GM12865 (cell line): ENCODE measurements around the gene GBP3.
"Not testable (repeated sequence)": the region's sequence is repeated elsewhere in the genome, so short reads cannot be mapped to it uniquely, and the experiment has no call there.

Source experiments
- DNase-seq: peaks from one replicate; pipeline ENCODE4 v3.0.0; 2010; ENCODE audit warnings: low read depth
- H3K4me3 ChIP-seq: 2 replicates; pipeline ENCODE4 v1.5.1; 2011; ENCODE audit warnings: mild to moderate bottlenecking, low read depth, low read length, control low read depth
- TF ChIP-seq, protein P1 (sequence below): IDR thresholded peaks from 2 replicates; pipeline ENCODE4 v1.5.1; 2011; ENCODE audit warnings: low read length, control low read depth, low read depth, inconsistent platforms; ENCODE audit not compliant: insufficient read depth; ENCODE audit errors: missing control alignments

Gene GBP3

GRCh38 chr1:89063094-89063493, 40.4 kb upstream of the GBP3 start:
- no peak for DNase-seq
- H3K4me3 ChIP-seq, result no peak overlapping the region
- TF ChIP-seq, protein P1, sequence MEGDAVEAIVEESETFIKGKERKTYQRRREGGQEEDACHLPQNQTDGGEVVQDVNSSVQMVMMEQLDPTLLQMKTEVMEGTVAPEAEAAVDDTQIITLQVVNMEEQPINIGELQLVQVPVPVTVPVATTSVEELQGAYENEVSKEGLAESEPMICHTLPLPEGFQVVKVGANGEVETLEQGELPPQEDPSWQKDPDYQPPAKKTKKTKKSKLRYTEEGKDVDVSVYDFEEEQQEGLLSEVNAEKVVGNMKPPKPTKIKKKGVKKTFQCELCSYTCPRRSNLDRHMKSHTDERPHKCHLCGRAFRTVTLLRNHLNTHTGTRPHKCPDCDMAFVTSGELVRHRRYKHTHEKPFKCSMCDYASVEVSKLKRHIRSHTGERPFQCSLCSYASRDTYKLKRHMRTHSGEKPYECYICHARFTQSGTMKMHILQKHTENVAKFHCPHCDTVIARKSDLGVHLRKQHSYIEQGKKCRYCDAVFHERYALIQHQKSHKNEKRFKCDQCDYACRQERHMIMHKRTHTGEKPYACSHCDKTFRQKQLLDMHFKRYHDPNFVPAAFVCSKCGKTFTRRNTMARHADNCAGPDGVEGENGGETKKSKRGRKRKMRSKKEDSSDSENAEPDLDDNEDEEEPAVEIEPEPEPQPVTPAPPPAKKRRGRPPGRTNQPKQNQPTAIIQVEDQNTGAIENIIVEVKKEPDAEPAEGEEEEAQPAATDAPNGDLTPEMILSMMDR, result no peak

DNA sequence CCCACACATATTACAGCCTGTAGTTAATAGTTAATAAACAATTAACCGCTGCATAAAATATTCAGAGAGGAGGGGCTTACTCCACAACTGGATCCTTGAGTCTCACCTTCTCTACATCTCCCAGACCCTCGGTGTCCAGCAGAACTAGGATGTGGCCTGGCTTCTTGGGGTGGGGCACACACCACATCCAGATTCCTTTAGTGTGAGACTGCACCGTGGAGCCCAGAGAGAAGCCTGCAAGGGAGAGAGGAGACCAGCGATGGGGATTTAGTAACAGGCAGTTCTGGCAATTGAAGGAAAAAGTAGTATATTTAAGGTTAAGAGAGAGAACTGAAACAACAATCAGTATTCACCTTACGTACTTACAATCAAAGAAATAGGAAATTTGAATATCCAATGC, 37.4 kb upstream of the GBP3 start:
- no peak for DNase-seq
- TF ChIP-seq, protein P1, result no peak
- H3K4me3 ChIP-seq, result no peak overlapping the region

DNA sequence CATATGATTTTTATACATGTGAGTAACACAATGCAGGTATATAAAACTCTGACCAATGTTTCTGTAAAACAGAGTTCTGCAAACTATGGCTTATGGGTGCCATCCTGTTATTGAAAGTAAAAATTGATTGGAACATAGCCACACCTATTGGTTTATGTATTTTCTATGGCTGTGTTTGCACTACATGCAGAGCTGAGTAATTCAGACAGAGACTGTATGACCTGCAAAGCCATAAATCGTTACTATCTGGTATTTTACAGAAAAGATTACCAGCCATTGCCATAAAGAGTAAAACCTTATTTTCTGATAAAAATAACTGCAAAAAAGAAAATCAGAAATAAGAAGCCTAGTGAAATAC, 29.3 kb upstream of the GBP3 start:
- no peak overlapping the region for H3K4me3 ChIP-seq
- TF ChIP-seq, protein P1, result no peak
- DNase-seq, result no peak

DNA sequence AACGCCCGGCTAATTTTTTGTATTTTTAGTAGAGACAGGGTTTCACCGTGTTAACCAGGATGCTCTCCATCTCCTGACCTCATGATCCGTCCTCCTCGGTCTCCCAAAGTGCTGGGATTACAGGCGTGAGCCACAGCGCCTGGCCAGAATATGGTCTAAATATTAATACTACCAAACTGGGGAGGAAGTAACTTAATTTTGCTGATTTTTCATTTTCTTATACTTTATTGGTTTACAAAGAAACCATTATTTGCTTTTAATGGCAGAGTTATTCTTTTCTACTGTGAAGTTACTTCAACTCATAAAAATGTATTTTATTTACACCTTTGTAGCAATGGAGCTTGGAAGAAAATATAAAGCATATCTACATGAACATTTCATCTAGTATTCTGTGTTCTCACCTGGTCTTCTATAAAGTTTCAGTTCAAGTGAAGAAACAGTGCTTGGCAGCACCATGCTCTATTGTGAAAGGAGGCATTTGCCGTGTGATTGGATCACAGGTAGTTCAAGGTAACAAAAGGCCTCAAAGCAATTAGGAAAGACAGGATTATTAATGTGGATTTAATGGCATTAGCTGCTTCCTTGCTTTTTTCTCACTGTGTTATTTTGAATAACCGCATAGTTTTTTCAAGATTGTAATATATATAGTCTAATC, 28.8 kb upstream of the GBP3 start:
- H3K4me3 ChIP-seq, result no peak overlapping the region
- TF ChIP-seq, protein P1, result no peak
- DNase-seq, result no peak

DNA sequence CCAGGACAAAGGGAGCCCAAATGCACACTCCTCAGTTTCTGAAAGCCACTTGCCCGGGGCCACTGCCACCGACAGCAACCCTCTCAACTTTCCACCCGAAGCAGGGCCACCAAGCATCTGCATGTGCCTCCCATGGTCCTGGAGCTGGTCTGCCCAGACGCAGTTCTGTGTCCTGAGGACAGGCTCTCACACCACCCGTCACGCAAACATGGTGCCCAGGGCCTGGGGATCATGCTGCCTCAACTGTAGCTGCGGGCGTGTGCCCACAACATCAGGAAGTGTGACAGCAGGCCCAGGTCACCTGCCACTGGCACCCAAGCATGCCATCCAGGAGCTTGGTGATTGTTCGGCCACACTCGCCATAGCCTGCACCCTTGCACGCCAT, 28.0 kb upstream of the GBP3 start:
- TF ChIP-seq, protein P1, result no peak
- H3K4me3 ChIP-seq, result no peak overlapping the region
- no peak for DNase-seq

- not testable (repeated sequence) for H3K4me3 ChIP-seq, DNase-seq
Observed at GRCh38 chr1:89049901-89050648, 27.4 kb upstream of the GBP3 start.

DNA sequence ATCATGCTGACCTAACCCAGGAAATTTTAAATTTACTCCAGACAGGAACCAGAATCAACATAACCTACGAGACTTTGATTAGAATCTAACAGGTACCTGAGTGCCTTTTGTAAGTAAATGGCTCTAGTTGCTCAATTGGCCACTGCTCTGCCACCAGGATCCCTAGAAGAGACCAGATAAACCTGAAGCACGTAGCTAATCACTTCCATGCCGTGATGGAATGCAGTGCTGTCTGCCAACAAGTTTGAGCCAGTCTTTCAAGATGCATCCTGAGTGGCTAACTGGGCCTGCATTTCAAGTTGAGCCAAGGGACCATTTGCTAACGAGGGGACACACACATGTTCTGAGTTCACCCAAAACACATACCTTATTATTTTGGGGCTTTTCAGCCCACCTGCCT, 26.5 kb upstream of the GBP3 start:
- not testable (repeated sequence) for H3K4me3 ChIP-seq, DNase-seq

GRCh38 chr1:89047734-89048133, 25.1 kb upstream of the GBP3 start:
- no peak overlapping the region for H3K4me3 ChIP-seq
- TF ChIP-seq, protein P1, result no peak
- DNase-seq, result no peak

DNA sequence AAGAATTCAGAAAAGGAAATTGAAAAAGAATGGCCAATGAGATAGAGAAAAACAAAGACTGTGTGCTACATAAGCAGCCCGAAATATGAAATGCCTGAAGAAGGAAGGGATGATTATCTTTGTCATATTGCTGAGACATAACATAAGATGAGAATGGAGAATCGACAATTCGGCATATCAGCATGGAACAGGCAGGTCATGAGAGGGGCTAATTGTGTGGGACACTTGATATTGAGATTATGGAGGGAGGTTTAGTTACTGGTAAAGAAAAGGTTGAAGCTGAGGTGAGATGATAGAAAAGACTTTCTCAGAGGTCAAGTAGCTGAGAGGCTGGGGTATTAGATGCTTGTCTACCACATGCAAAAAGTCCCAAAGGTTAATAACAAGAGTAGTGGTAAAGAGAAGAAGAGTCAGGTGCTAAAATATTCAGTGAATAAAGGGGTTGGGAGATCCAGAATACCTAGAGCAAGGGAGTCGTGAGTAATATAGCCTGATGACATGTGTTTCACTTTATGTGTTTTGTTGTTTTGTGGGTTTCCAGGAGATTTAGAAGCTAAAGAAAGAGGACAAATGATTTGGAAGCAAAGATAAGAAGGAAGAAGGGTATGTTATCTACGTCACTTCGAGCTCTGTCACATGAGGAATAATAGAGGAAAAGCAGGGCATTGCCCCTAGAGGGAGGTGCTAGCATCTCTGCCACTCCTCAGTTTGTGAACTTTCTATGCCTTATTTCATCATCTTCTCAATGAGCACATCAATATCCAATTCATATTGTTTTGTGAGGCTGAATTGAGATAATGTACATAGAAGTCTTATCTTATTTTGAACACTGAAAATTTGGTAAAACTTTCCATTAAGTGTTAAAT, 23.9 kb upstream of the GBP3 start:
- not testable (repeated sequence) for H3K4me3 ChIP-seq
- DNase-seq, result peak; percentile 27
